ENCODE results near the gene TMEM130. TPM values are rescaled to one million over a fixed set of nuclear protein-coding genes. Genes with fewer than 3 reads are reported as not detected.
"Not testable (repeated sequence)": the region's sequence is repeated elsewhere in the genome, so short reads cannot be mapped to it uniquely, and the experiment has no call there.

Gene TMEM130
- total RNA-seq, 1 donor from 2014 or later = 5.7 TPM

DNA sequence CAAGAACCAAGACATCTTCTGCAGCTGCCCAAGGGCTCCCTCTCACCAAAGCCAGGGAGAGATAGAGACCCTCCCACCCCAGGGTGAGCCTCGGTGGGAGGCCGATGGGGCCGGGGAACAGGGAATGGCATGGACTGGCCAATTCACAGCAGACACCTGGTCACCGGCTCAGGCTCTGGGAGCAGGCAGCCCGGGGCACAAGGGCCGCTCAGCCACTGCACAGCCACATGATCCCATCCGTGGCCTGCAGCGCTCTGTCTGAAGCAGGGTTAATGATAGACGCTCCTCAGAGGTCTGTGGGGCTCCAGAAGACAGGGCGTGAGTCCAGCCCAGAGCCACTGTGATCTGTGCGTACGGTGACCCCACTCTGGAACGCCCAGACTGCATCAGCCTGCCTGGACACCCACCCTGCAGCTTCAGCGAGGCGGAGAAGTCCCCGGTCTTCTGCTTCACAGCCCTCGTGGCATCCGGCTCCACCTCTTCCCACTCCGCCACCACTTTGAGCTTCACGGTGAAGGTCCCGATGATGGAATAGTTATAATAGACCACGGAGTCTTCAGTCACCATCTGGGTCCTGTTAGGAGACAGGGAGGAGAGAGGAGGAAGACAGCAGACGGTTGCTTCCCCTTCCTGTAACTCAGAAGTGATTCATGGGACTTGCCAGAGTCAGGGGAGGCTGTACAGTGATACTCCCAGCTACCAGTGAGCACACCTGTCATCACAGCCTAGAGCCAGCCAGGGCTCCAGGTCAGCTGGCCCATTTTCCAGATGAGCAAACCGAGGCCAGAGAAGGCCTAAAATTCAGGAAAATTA, 14.0 kb downstream of the TMEM130 start:
- intact Hi-C loops (cut with DNase I) = no loop called here
- ATAC-seq (no peak), DNase-seq (ENCODE audit: low spot score) (no peak)

DNA sequence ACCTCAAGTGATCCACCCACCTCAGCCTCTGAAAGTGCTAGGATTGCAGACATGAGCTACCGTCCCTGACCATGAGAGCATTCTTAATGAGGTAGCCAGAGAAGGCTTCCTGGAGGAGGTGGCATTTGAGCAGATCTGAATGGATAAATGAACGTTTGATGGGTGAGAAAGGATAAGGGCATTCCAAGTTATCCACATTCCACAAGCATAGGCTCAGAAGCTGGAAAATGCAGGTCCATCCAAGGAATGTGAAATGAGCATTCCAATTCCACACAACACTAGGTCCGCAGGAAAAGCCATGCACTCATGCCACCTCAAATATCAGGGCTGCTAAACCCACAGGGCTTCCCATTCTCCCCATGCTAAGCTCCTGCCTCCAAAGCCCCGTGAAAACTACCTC, 17.0 kb downstream of the TMEM130 start:
- ATAC-seq = no peak
- intact Hi-C loops (cut with DNase I) = no loop called here
- no peak for DNase-seq (ENCODE audit: low spot score)

DNA sequence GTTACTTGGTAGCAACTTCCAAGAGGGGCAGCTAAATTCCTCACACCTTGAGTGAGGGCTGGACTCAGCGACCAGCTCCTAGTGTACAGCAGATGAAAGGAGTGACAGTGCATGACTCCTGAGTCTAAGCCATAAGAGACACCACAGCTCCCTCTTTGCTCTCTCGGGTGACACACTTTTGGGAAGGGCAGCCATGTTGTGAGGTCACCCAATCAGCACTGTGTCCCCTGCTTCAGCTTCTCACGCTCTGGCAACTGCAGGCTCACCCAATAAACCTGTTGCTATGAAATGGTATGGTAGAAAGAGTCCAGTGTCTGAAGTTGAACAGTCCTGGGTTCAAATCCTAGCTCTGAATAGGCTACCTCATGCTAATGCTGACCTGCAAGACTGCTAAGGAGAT, 20.9 kb downstream of the TMEM130 start:
- ATAC-seq = no peak
- intact Hi-C loops (cut with DNase I) = no loop called here
- no peak for DNase-seq (ENCODE audit: low spot score)

DNA sequence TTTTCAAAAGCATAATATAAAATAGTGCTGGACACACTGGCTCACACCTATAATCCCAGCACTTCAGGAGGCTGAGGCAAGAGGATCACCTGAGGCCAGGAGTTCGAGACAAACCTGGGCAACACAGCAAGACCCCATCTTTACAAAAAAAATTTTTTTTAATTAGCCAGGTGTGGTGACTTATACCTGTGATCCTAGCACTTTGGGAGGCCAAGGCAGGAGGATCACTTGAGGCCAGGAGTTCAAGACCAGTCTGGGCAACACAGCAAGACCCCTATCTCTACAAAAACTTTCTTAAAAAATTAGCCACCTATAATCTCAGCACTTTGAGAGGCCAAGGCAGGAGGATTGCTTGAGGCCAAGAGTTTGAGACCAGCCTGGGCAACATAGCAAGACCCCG, 27.3 kb downstream of the TMEM130 start:
- ATAC-seq; DNase-seq (ENCODE audit: low spot score): not testable (repeated sequence)
- intact Hi-C loops (cut with DNase I) = loop anchor here (5.0 kb wide), 1 partner anchor 410 kb away; no protein-coding TSS in a partner anchor

DNA sequence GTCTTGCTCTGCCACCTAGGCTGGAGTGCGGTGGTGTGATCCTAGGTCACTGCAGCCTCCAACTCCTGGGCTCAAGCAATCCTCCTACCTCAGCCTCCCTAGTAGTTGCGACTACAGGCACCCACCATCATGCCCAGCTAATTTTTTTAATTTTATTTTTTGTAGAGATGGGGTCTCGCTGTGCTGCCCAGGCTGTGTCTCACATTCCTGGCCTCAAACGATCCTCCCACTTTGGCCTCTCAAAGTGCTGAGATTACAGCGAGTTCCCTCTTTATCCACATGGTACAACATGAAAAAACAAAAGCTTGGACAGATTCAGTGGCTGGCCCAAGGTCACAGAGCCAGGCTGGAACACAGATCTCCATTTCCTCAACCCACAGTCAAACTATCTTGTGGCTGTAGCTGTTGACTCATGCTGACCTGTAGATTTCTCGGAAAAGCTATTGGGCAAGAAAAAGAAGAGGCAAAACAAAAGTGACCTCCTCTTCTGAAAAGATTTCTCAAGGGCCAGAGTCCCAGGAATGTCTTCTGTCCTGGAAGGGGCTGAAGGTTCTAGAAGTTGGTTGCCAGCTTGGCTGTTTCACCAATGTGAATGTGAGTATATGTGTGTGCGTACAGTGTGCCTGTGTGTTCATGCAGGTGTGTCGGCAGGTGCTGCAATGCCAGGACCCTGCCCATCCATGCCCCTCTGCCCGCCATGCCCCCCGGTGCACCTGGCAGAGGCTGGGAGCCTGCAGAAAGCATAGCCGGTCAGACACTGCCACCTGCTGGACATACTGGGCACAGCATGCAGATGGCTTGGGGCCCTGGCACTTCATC, 28.4 kb downstream of the TMEM130 start:
- DNase-seq (ENCODE audit: low spot score) (peak; percentile 84), ATAC-seq (peak; percentile 88)
- intact Hi-C loops (cut with DNase I) = loop anchor here (5.0 kb wide), 1 partner anchor 409 kb away; no protein-coding TSS in a partner anchor

DNA sequence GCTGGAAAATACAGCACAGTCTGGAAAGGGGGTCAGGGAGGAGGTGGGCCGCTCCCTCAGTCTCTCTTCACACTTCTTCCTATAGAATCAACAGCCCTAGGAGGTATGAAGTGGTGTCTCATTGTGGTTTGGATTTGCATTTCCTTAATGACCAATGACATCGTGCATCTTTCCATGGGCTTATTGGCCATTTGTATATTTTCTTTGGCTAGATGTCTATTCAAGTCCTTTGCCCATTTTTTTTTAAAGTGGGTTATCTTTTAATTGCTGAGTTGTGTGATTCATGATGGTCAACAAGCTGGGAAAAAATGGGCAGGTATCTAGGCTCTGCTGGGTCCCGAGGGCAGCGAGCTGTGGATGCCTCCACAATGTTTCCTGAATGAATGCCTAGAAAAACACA, 29.1 kb downstream of the TMEM130 start:
- no peak for DNase-seq (ENCODE audit: low spot score)
- intact Hi-C loops (cut with DNase I) = loop anchor here (5.0 kb wide), 1 partner anchor 408 kb away; no protein-coding TSS in a partner anchor
- ATAC-seq = no peak

- intact Hi-C loops (cut with DNase I) = loop anchor here (5.0 kb wide), 1 partner anchor 408 kb away; no protein-coding TSS in a partner anchor
- ATAC-seq = no peak
- DNase-seq (ENCODE audit: low spot score) = no peak
Measured at GRCh38 chr7:98840096-98840495, 29.7 kb downstream of the TMEM130 start.

- intact Hi-C loops (cut with DNase I) = no loop called here
- no peak for DNase-seq (ENCODE audit: low spot score)
- ATAC-seq = no peak
Measured at GRCh38 chr7:98837630-98837972, 32.2 kb downstream of the TMEM130 start.

- no peak for DNase-seq (ENCODE audit: low spot score)
- intact Hi-C loops (cut with DNase I) = no loop called here
- no peak for ATAC-seq
Measured at GRCh38 chr7:98836811-98837629, 32.8 kb downstream of the TMEM130 start.

- DNase-seq (ENCODE audit: low spot score) (no peak), ATAC-seq (no peak)
- intact Hi-C loops (cut with DNase I) = no loop called here
Measured at GRCh38 chr7:98834949-98835348, 34.9 kb downstream of the TMEM130 start.

- DNase-seq (ENCODE audit: low spot score) = no peak
- intact Hi-C loops (cut with DNase I) = no loop called here
- no peak for ATAC-seq
Measured at GRCh38 chr7:98833022-98833421, 36.8 kb downstream of the TMEM130 start.

GRCh38 chr7:98831641-98832221, 38.1 kb downstream of the TMEM130 start:
- ATAC-seq (no peak), DNase-seq (ENCODE audit: low spot score) (no peak)
- intact Hi-C loops (cut with DNase I) = no loop called here

DNA sequence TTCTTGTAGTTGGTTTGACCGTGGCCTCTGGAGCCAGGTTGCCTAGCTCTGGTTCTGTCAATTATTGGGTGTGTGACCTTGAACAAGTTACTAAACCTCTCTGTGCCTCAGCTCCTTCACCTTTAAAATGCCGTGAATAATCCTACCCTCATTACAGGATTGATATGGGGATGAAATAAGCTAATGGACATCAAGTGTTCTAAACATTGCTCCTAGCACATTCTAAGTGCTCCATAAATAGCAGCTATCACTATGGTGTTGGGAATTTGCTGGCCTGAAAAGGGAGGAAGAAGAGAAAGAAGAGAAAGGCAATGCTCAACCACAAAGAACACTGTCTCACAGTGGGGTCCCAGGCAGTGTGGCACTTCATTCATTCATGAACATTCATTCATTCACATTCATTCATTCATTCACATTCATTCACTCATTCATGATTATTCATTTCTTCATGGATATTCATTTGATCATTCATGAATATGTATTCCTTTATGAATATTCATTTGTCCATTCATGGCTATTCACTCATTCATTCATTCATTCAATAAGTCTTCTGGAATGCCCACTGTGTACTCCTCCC, 38.8 kb downstream of the TMEM130 start:
- ATAC-seq (no peak), DNase-seq (ENCODE audit: low spot score) (no peak)
- intact Hi-C loops (cut with DNase I) = no loop called here

- no peak for DNase-seq (ENCODE audit: low spot score)
- intact Hi-C loops (cut with DNase I) = no loop called here
- no peak for ATAC-seq
Measured at GRCh38 chr7:98828368-98828767, 41.4 kb downstream of the TMEM130 start.

DNA sequence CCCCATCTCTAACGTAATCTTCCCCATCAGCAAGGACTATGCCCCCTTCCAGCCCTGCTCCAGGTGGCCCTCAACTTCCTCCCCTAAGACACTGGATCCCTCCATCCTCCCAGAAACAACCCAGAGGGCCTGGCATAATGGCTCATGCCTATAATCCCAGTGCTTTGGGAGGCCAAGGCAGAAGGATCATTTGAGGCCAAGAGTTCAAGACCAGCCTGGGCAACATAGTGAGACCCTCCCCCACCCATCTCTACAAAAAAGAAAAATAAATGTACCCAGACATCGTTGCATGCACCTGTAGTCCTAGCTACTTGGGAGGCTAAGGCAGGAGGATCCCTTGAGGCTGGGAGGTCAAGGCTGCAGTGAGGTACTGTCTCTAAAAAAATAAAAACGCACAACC, 42.6 kb downstream of the TMEM130 start:
- ATAC-seq (no peak), DNase-seq (ENCODE audit: low spot score) (no peak)
- intact Hi-C loops (cut with DNase I) = no loop called here

- ATAC-seq (peak; percentile 67), DNase-seq (ENCODE audit: low spot score) (no peak)
- intact Hi-C loops (cut with DNase I) = no loop called here
Measured at GRCh38 chr7:98826811-98827231, 43.0 kb downstream of the TMEM130 start.

GRCh38 chr7:98826387-98826786, 43.4 kb downstream of the TMEM130 start:
- intact Hi-C loops (cut with DNase I) = no loop called here
- ATAC-seq = no peak
- DNase-seq (ENCODE audit: low spot score) = no peak

DNA sequence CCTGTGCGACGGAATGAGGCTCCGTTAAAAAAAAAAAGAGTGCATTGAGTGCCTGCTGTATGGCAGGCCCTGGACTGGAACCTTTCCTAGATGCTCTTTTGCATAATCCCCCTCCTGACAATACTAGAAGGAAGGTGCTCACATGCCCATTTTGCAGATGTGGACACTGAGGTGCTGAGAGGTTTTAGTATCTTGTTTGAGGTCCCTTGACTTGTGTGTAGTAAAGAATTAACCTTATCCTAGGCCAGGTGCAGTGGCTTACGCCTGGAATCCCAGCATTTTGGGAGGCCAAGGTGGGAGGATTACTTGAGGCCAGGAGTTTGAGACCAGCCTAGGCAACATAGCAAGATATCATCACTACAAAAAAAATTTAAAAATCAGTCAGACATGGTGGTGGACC, 46.6 kb downstream of the TMEM130 start:
- no peak for ATAC-seq
- intact Hi-C loops (cut with DNase I) = no loop called here
- no peak for DNase-seq (ENCODE audit: low spot score)

- DNase-seq (ENCODE audit: low spot score) = no peak
- intact Hi-C loops (cut with DNase I) = no loop called here
- no peak for ATAC-seq
Measured at GRCh38 chr7:98821348-98821747, 48.5 kb downstream of the TMEM130 start.

Data from sciatic nerve (tissue), 2 donors.